ENCODE data around the gene SKI.

SKI gene

DNA sequence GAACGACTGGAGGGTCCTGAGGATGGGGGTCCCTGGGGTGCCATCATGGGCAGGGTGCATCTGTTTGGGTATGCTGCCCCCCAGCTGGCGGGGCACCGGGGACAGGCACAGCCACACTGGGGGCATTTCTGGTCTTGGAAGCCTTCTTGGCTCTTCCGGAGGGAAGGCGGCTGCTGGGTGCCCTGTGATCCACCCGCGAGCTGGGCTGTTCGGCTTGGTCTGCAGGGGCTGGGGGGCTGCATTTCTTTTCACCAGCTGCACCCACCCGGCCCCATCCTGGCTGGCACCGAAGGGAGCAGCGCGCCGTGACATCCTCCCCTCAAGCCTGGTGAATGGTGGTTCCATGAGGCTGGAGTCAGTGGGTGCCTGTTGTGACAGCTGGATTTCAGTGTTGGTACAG, 45.7 kb upstream of the SKI start:
- TF ChIP-seq, protein P1, sequence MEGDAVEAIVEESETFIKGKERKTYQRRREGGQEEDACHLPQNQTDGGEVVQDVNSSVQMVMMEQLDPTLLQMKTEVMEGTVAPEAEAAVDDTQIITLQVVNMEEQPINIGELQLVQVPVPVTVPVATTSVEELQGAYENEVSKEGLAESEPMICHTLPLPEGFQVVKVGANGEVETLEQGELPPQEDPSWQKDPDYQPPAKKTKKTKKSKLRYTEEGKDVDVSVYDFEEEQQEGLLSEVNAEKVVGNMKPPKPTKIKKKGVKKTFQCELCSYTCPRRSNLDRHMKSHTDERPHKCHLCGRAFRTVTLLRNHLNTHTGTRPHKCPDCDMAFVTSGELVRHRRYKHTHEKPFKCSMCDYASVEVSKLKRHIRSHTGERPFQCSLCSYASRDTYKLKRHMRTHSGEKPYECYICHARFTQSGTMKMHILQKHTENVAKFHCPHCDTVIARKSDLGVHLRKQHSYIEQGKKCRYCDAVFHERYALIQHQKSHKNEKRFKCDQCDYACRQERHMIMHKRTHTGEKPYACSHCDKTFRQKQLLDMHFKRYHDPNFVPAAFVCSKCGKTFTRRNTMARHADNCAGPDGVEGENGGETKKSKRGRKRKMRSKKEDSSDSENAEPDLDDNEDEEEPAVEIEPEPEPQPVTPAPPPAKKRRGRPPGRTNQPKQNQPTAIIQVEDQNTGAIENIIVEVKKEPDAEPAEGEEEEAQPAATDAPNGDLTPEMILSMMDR (conservative IDR thresholded peaks at IDR 0.05; ENCODE audit: low read depth, low read length) = no peak
- no peak for DNase-seq (ENCODE audit: low read depth)
- H3K4me3 ChIP-seq (ENCODE audit: low read depth, low read length) = no peak overlapping the region

DNA sequence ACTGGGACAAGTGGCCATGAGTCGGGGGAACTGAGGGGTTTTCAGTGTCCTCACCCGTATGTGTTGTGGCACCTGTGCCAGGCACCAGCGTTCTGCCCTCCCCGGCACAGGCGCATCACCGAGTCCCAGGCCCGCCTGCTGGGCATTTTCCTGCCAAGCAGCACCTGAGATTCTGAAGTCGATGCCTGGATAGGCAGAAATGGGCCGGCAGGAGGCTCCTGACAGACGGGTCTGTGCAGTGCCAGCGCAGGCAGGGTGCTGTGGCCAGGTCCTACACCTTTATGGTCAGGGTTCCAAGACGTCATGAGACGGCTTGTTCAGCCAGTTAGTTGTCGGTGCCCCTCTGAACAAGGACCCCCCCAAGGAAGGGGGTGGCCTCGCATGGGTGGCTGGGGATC, 44.2 kb upstream of the SKI start:
- H3K4me3 ChIP-seq (ENCODE audit: low read depth, low read length) = no peak overlapping the region
- TF ChIP-seq, protein P1 (conservative IDR thresholded peaks at IDR 0.05; ENCODE audit: low read depth, low read length) = no peak
- no peak for DNase-seq (ENCODE audit: low read depth)

DNA sequence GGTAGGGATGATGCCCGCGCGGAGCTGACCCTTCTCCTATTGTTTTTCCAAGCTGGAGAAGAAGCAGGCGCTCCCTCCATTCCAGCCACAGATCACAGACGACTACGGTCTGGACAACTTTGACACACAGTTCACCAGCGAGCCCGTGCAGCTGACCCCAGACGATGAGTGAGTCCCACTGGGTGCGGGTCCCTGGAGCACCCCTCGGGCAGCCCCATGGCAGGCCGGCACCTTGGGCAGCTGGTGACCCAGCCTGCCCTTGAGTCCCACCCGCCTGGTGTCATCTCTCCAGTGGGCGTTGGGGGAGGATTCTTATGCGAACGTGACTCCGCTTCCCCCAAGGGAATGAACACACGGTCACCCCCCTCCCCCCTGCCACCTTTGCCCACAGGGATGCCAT, 43.6 kb upstream of the SKI start:
- no peak overlapping the region for H3K4me3 ChIP-seq (ENCODE audit: low read depth, low read length)
- no peak for DNase-seq (ENCODE audit: low read depth)
- TF ChIP-seq, protein P1 (conservative IDR thresholded peaks at IDR 0.05; ENCODE audit: low read depth, low read length) = no peak

DNA sequence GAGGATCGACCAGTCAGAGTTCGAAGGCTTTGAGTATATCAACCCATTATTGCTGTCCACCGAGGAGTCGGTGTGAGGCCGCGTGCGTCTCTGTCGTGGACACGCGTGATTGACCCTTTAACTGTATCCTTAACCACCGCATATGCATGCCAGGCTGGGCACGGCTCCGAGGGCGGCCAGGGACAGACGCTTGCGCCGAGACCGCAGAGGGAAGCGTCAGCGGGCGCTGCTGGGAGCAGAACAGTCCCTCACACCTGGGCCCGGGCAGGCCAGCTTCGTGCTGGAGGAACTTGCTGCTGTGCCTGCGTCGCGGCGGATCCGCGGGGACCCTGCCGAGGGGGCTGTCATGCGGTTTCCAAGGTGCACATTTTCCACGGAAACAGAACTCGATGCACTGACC, 43.2 kb upstream of the SKI start:
- no peak for DNase-seq (ENCODE audit: low read depth)
- TF ChIP-seq, protein P1 (conservative IDR thresholded peaks at IDR 0.05; ENCODE audit: low read depth, low read length) = no peak
- no peak overlapping the region for H3K4me3 ChIP-seq (ENCODE audit: low read depth, low read length)

DNA sequence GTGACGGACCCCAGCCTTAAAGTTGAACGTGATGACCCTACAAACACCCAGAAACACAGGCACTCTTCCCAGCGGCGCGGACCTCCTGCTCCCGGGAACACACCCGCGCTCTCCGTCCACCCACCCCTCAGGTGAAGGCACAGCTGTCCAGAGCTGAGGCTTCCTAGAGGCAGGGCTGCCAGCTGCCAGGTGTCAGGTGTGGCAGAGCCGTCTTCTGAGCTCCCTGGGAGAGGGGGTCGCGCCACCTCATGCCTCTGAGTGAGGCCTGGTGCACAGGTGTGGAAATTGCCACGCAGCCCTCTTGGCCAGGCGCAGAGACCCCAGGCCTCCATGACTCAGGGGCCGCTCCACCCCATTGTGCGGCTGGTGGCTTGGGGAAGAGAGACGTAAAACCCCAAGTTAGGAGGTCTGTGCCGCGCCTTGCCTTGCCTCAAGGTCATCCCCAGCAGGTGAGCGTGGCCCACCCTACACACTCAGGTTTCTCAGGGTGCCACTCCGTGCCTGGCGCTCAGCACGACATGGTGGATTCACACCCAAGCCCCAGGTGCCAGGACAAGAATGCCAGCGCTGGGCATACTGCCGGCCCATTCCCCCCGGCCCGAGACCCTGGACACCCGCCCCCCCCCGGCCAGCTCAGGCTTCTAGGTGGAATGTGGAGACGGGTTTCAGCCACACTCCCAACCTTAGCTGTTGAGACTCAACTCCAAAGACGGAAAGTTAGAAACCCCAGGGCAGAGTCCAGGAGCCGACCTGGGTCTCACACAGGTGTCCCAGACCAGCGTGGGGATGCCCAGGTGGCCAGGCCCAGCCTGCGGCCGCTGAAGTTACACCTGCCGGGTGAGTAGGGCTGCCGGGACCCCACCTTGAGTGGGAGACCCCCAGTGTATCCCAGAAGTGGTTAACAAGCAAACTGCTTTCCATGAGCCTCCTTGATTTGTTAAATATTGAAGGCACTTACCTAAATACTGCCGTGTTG, 42.0 kb upstream of the SKI start:
- no peak for DNase-seq (ENCODE audit: low read depth)
- TF ChIP-seq, protein P1 (conservative IDR thresholded peaks at IDR 0.05; ENCODE audit: low read depth, low read length) = no peak
- no peak overlapping the region for H3K4me3 ChIP-seq (ENCODE audit: low read depth, low read length)

DNA sequence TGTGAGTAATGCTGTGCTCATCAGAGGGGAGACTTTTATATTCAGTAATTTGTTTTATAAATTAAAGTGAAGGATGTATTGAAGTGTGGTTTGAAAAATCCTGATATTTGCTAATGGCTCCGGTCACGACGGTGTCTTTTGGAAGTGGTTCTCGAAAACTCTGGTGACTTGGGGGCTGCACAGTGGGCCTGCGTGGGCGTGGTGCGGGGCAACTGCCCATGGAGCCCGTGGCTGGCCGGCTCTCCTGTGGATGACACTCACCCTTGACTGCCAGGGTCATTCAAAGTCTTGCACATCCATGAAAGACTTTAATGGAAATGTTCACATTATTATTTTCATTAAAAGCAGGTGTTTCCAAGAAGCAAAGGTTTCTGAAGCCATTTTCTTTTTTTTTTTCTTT, 41.2 kb upstream of the SKI start:
- DNase-seq (ENCODE audit: low read depth) = no peak
- no peak overlapping the region for H3K4me3 ChIP-seq (ENCODE audit: low read depth, low read length)
- TF ChIP-seq, protein P1 (conservative IDR thresholded peaks at IDR 0.05; ENCODE audit: low read depth, low read length) = no peak

DNA sequence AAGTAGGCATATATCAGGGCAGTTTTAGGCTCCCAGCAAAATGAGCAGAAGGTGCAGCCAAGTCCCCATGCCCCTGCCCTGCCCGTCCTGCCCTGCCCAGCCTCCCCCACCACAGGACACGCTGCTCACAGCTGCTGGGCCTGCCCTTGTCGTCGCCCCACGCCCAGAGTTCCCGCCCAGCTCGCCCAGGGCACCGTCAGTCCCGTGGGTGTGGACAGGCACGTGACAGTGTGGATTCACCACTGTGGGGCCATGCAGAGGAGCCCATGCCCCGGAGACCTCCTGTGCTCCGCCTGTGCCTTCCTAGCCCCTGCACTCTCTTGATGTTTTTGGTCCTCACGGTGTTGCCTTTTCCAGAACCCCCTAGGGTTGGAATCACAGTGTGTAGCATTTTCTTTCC, 40.5 kb upstream of the SKI start:
- no peak overlapping the region for H3K4me3 ChIP-seq (ENCODE audit: low read depth, low read length)
- TF ChIP-seq, protein P1 (conservative IDR thresholded peaks at IDR 0.05; ENCODE audit: low read depth, low read length) = no peak
- no peak for DNase-seq (ENCODE audit: low read depth)

All from choroid plexus epithelial cell (primary cell).